ENCODE data around the gene ADAMTSL4. TPM values are rescaled to one million over a fixed set of nuclear protein-coding genes. Genes with fewer than 3 reads are reported as not detected.

The ADAMTSL4 gene
- total RNA-seq, 1 donor from 2014 or later: 70.2 TPM

DNA sequence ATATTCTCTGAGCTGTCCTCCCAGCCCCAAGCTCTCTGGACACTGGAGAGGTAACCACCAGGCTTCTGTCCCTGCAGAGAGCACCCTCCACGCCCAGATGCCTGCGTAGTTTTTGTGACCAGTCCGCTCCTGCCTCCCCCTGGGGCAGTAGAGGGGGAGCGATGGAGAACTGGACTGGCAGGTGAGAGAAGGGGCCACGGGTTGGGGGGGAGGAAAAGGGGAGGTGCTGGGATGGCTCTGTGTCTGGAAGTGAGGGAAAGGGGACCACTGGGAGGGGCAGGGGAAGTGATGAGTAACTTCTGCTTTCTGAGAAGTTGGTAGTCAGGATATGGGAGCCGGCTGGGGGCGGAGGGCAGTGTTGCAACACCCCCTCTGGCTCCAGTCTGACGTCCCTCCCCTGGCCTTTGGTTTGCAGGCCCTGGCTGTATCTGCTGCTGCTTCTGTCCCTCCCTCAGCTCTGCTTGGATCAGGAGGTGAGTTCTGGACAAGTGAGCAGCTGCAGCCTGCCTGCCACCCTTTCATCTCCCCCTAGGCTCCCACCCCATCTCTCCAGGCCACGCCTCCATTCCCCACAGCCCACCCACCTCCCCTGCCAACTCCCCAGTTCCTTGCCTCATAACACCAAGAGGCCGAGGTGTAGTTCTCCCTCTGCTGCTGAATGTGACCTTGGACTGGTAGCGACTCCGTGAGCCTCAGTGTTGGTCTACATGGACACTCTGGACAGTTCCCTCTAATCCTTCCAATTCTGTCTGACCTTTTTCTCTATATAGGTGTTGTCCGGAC lies 3.1 kb downstream of the ADAMTSL4 start:
- ATAC-seq: peak; percentile 82
- intact Hi-C loops (cut with DNase I): no loop called here
- peak; percentile 90 for DNase-seq (ENCODE audit: low spot score)

DNA sequence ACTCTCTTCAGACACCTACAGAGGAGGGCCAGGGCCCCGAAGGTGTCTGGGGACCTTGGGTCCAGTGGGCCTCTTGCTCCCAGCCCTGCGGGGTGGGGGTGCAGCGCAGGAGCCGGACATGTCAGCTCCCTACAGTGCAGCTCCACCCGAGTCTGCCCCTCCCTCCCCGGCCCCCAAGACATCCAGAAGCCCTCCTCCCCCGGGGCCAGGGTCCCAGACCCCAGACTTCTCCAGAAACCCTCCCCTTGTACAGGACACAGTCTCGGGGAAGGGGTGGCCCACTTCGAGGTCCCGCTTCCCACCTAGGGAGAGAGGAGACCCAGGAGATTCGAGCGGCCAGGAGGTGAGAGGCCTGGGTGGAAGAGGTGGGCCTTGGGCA lies 3.7 kb downstream of the ADAMTSL4 start:
- no peak for ATAC-seq
- intact Hi-C loops (cut with DNase I): no loop called here
- DNase-seq (ENCODE audit: low spot score): no peak

GRCh38 chr1:150553392-150554085 lies 4.3 kb downstream of the ADAMTSL4 start:
- ATAC-seq (no peak), DNase-seq (ENCODE audit: low spot score) (no peak)
- intact Hi-C loops (cut with DNase I): no loop called here

DNA sequence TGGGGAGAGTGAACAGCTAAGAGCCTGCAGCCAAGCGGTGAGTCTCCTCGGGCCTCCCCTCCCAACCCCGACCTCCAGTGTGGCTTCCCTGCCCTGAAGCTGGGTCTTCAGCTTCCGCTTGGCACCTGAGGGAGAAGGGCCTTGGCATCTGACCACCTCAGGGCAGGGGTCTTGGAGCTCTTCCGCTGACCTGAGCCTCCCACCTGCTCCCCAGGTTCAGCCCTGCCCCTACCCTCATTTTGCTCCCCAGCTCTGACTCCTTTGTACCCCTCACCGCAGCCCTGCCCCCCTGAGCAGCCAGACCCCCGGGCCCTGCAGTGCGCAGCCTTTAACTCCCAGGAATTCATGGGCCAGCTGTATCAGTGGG lies 4.9 kb downstream of the ADAMTSL4 start:
- ATAC-seq (no peak), DNase-seq (ENCODE audit: low spot score) (no peak)
- intact Hi-C loops (cut with DNase I): no loop called here

DNA sequence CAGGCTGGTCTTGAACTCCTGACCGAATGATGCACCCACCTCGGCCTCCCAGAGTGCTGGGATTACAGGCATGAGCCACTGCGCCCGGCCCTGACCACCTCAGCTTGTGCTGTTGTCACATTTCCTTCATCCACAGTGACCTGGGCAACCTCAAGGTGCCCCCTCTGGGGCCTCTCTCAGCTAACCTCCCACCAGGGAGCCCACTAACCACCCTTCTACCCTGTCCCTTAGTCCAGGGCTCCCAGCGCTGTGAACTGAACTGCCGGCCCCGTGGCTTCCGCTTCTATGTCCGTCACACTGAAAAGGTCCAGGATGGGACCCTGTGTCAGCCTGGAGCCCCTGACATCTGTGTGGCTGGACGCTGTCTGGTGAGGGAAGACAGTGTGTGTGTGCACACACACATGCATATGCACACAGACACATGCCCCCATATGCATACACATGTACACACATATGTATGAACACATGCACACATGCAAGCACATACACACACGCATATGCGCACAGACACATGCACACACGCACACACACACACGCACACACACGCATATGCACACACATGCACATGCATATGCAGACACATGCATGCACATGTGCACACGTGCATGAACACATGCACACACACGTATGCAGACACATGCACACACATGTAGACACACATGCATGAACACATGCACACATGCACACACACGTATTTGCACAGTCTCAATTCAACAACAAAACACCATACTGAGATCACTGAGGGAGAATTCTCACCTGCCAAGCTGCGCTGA lies 6.2 kb downstream of the ADAMTSL4 start:
- DNase-seq (ENCODE audit: low spot score): no peak
- intact Hi-C loops (cut with DNase I): no loop called here

DNA sequence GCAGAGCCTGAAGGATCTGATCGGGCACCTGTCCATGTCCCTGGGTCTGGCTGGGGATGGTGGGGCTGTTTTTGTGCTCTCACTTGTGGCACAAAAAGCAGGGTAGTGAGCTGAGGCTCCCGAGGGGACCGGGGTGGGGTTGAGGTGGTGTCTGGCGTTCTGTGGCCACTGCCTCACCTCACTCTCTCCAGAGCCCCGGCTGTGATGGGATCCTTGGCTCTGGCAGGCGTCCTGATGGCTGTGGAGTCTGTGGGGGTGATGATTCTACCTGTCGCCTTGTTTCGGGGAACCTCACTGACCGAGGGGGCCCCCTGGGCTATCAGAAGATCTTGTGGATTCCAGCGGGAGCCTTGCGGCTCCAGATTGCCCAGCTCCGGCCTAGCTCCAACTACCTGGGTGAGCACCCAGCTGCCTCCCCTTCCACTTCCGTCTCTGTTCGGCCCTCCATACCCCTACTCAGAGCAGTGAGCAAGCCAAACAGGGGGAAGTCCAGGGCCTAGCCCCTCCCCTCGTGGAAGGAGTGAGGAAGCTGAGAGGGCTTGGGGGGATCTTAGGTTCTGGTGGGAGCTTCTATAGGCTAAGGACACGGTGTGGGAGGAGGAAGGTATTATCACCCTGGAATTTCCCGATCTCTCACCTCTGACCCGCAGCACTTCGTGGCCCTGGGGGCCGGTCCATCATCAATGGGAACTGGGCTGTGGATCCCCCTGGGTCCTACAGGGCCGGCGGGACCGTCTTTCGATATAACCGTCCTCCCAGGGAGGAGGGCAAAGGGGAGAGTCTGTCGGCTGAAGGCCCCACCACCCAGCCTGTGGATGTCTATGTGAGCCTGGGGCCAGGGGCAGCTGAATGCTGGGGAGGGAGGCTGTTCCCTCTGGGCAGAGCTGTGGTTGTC lies 7.0 kb downstream of the ADAMTSL4 start:
- intact Hi-C loops (cut with DNase I): no loop called here
- ATAC-seq (no peak), DNase-seq (ENCODE audit: low spot score) (no peak)

More for the DNA sequence above, 6.2 kb downstream of the ADAMTSL4 start:
- no peak for ATAC-seq

DNA sequence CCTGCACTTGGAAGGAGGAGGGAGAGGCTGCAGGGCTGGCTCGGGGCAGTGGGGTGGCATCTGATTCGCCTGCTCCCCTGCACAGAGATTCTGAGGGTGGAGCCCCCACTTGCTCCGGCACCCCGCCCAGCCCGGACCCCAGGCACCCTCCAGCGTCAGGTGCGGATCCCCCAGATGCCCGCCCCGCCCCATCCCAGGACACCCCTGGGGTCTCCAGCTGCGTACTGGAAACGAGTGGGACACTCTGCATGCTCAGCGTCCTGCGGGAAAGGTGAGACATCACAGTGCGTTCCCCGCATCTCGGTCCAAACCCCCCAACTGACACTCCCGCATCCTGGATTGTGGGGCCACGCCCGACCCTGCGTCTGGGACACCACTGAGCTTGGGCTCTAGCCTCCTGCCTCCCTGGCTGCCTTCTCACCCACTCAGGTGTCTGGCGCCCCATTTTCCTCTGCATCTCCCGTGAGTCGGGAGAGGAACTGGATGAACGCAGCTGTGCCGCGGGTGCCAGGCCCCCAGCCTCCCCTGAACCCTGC lies 7.9 kb downstream of the ADAMTSL4 start:
- DNase-seq (ENCODE audit: low spot score) (no peak), ATAC-seq (no peak)
- intact Hi-C loops (cut with DNase I): no loop called here

DNA sequence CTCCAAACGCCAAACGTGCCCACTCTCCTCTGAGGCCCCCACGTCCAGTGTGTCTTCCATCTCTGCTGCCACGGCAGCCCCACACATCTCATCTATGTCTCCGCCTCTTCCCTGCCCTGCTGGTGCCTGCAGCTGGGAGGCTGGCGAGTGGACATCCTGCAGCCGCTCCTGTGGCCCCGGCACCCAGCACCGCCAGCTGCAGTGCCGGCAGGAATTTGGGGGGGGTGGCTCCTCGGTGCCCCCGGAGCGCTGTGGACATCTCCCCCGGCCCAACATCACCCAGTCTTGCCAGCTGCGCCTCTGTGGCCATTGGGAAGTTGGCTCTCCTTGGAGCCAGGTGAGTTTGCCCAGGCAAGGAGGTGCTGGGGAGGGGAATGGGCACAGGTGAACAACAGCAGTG lies 8.6 kb downstream of the ADAMTSL4 start:
- DNase-seq (ENCODE audit: low spot score) (no peak), ATAC-seq (no peak)
- intact Hi-C loops (cut with DNase I): no loop called here

GRCh38 chr1:150558303-150558704 lies 9.1 kb downstream of the ADAMTSL4 start:
- DNase-seq (ENCODE audit: low spot score) (no peak), ATAC-seq (no peak)
- intact Hi-C loops (cut with DNase I): no loop called here

- no peak for ATAC-seq
- peak; percentile 78 for DNase-seq (ENCODE audit: low spot score)
- intact Hi-C loops (cut with DNase I): no loop called here
Measured at GRCh38 chr1:150558761-150559655, 9.8 kb downstream of the ADAMTSL4 start.

- intact Hi-C loops (cut with DNase I): loop anchor here (5.0 kb wide), 1 partner anchor 63 kb away; no protein-coding TSS in a partner anchor
- no peak for ATAC-seq
- no peak for DNase-seq (ENCODE audit: low spot score)
Measured at GRCh38 chr1:150559656-150560010, 10.4 kb downstream of the ADAMTSL4 start.

DNA sequence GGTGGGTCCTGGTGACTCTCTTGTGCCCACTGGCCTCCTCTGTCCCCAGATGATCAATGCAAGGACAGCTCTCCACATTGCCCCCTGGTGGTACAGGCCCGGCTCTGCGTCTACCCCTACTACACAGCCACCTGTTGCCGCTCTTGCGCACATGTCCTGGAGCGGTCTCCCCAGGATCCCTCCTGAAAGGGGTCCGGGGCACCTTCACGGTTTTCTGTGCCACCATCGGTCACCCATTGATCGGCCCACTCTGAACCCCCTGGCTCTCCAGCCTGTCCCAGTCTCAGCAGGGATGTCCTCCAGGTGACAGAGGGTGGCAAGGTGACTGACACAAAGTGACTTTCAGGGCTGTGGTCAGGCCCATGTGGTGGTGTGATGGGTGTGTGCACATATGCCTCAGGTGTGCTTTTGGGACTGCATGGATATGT lies 10.8 kb downstream of the ADAMTSL4 start:
- DNase-seq (ENCODE audit: low spot score): peak; percentile 87

DNA sequence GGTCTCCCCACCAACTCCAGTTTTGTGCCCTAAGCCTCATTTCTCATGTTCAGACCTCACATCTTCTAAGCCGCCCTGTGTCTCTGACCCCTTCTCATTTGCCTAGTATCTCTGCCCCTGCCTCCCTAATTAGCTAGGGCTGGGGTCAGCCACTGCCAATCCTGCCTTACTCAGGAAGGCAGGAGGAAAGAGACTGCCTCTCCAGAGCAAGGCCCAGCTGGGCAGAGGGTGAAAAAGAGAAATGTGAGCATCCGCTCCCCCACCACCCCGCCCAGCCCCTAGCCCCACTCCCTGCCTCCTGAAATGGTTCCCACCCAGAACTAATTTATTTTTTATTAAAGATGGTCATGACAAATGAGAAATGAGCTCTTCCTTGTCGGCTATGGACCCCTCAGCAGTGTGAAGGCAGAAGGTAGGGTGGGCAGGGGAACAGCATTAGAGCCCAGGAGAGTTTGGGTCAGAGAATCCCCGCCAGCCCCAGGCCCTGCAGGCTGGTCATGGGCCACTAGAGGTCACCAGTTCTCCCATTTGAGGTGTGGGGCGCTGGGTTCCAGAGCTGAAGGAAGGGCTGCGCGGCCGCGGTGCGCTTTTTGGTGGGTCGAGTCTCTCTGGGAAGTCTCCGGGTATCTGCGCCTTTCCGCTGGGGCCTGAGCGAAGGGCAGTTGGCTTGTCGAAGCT lies 11.5 kb downstream of the ADAMTSL4 start:
- DNase-seq (ENCODE audit: low spot score) (peak; percentile 94), ATAC-seq (peak; percentile 72)
- intact Hi-C loops (cut with DNase I): loop anchor here (5.0 kb wide), 1 partner anchor 62 kb away; no protein-coding TSS in a partner anchor

More for the DNA sequence above, 10.8 kb downstream of the ADAMTSL4 start:
- ATAC-seq: peak; percentile 27
- intact Hi-C loops (cut with DNase I): loop anchor here (5.0 kb wide), 1 partner anchor 62 kb away; no protein-coding TSS in a partner anchor

GRCh38 chr1:150561254-150561973 lies 12.2 kb downstream of the ADAMTSL4 start:
- DNase-seq (ENCODE audit: low spot score): peak; percentile 96
- intact Hi-C loops (cut with DNase I): loop anchor here (5.0 kb wide), 1 partner anchor 61 kb away; no protein-coding TSS in a partner anchor
- ATAC-seq: peak; percentile 93

GRCh38 chr1:150561974-150562445 lies 12.8 kb downstream of the ADAMTSL4 start:
- intact Hi-C loops (cut with DNase I): loop anchor here (5.0 kb wide), 1 partner anchor 60 kb away; no protein-coding TSS in a partner anchor
- peak; percentile 97 for DNase-seq (ENCODE audit: low spot score)
- peak; percentile 90 for ATAC-seq
